HG02943 (cell line): ENCODE results near the gene BLTP2.
A peak's percentile ranks its signal among the peaks of the same experiment; 100 is the strongest.
"Not testable (repeated sequence)": the region's sequence is repeated elsewhere in the genome, so short reads cannot be mapped to it uniquely, and the experiment has no call there.

Experiments used
- ATAC-seq: cut with Tn5 transposase; IDR thresholded peaks from one replicate; pipeline ENCODE4 v1.9.1; 2021; ENCODE audit warnings: mild to moderate bottlenecking, low read depth, moderate library complexity; ENCODE audit not compliant: unreplicated experiment

Gene BLTP2

GRCh38 chr17:28644787-28645575 is at the start of gene BLTP2:
Gene BLTP2 (minus strand): TSS chr17:28645158. CDS start chr17:28645056, 102 bp downstream.
- ATAC-seq = peak; percentile 86

GRCh38 chr17:28693869-28694268 is 48.9 kb upstream of the BLTP2 start:
- ATAC-seq = no peak

- ATAC-seq = no peak
Measured at GRCh38 chr17:28689011-28689410, 44.1 kb upstream of the BLTP2 start.

- no peak for ATAC-seq
Measured at GRCh38 chr17:28688481-28688880, 43.5 kb upstream of the BLTP2 start.

- ATAC-seq = no peak
Measured at GRCh38 chr17:28686296-28686695, 41.3 kb upstream of the BLTP2 start.

- ATAC-seq = no peak
Measured at GRCh38 chr17:28685366-28685765, 40.4 kb upstream of the BLTP2 start.

- no peak for ATAC-seq
Measured at GRCh38 chr17:28684963-28685362, 40.0 kb upstream of the BLTP2 start.

- no peak for ATAC-seq
Measured at GRCh38 chr17:28682655-28683054, 37.7 kb upstream of the BLTP2 start.

- no peak for ATAC-seq
Measured at GRCh38 chr17:28675980-28676379, 31.0 kb upstream of the BLTP2 start.

GRCh38 chr17:28675490-28675889 is 30.5 kb upstream of the BLTP2 start:
- ATAC-seq = no peak

- ATAC-seq = no peak
Measured at GRCh38 chr17:28669918-28670317, 25.0 kb upstream of the BLTP2 start.

- no peak for ATAC-seq
Measured at GRCh38 chr17:28667870-28668269, 22.9 kb upstream of the BLTP2 start.

- ATAC-seq = no peak
Measured at GRCh38 chr17:28665994-28666393, 21.0 kb upstream of the BLTP2 start.

- ATAC-seq = no peak
Measured at GRCh38 chr17:28663723-28664122, 18.8 kb upstream of the BLTP2 start.

GRCh38 chr17:28662527-28662829 is 17.5 kb upstream of the BLTP2 start:
- ATAC-seq = no peak

GRCh38 chr17:28661635-28662526 is 16.9 kb upstream of the BLTP2 start, which contains the start of the genes SDF2 and SUPT6H:
Gene SDF2 (minus strand): TSS chr17:28661906. CDS start chr17:28661876, 30 bp downstream.
Gene SUPT6H (plus strand): TSS chr17:28662205. CDS start chr17:28673402, 11,197 bp downstream.
- peak; percentile 73 for ATAC-seq

GRCh38 chr17:28659497-28659881 is 14.5 kb upstream of the BLTP2 start:
- not testable (repeated sequence) for ATAC-seq

GRCh38 chr17:28658766-28659496 is 14.0 kb upstream of the BLTP2 start:
- ATAC-seq = not testable (repeated sequence)

GRCh38 chr17:28658342-28658741 is 13.4 kb upstream of the BLTP2 start:
- not testable (repeated sequence) for ATAC-seq

GRCh38 chr17:28657756-28658155 is 12.8 kb upstream of the BLTP2 start:
- no peak for ATAC-seq

- ATAC-seq = no peak
Measured at GRCh38 chr17:28655160-28655559, 10.2 kb upstream of the BLTP2 start.
